Glutamatergic neuron (in vitro differentiated cells): ENCODE measurements around the gene TMA7B. TPM values are rescaled to one million over a fixed set of nuclear protein-coding genes. Genes with fewer than 3 reads are reported as not detected.

Source experiments
- DNase-seq: peaks from one replicate; pipeline ENCODE4 v3.0.0; 2022
- H3K27ac Mint-ChIP-seq: one replicate; pipeline ENCODE4 v1.8.0; 2020; ENCODE audit warnings: mild to moderate bottlenecking, mixed read lengths, inconsistent platforms; ENCODE audit not compliant: unreplicated experiment
- H3K27me3 Mint-ChIP-seq: one replicate; pipeline ENCODE4 v1.8.0; 2020; ENCODE audit warnings: mild to moderate bottlenecking, moderate library complexity, mixed read lengths, inconsistent platforms; ENCODE audit not compliant: unreplicated experiment
- H3K36me3 Mint-ChIP-seq: one replicate; pipeline ENCODE4 v1.8.0; 2020; ENCODE audit warnings: mild to moderate bottlenecking, mixed read lengths, inconsistent platforms; ENCODE audit not compliant: unreplicated experiment
- H3K4me1 Mint-ChIP-seq: one replicate; pipeline ENCODE4 v1.8.0; 2020; ENCODE audit warnings: mild to moderate bottlenecking, low read depth, mixed read lengths, inconsistent platforms; ENCODE audit not compliant: unreplicated experiment
- H3K4me3 Mint-ChIP-seq: one replicate; pipeline ENCODE4 v1.8.0; 2020; ENCODE audit warnings: mild to moderate bottlenecking, mixed read lengths, inconsistent platforms; ENCODE audit not compliant: unreplicated experiment
- H3K9me3 Mint-ChIP-seq: one replicate; pipeline ENCODE4 v1.8.0; 2020; ENCODE audit warnings: mild to moderate bottlenecking, moderate library complexity, mixed read lengths, inconsistent platforms; ENCODE audit not compliant: unreplicated experiment
- CTCF ChIP-seq: fragments of 200-600 bp; sonication (generic); IDR thresholded peaks from one replicate; pipeline ENCODE4 v1.5.0; 2021; ENCODE audit not compliant: partially characterized antibody, unreplicated experiment
- total RNA-seq: library from RNA; stranded (reverse); fragmentation: NEBNext Ultra II Directional; extraction: Animal tissue kit (Norgen Biotek cat#: 25700); gene quantifications from one replicate; pipeline ENCODE4 v1.2.1, GENCODE V29; 2021; ENCODE audit not compliant: unreplicated experiment

Gene TMA7B
- total RNA-seq, 1 donor from 2014 or later: not detected

GRCh38 chr22:39995393-39996252, 35.4 kb downstream of the TMA7B start:
- Mint-ChIP-seq H3K27ac (no peak overlapping the region), H3K27me3 (peaks cover 13% of the 10 kb centered on the region), H3K9me3 (peaks cover 5% of the 10 kb centered on the region), H3K4me3 (no peak overlapping the region), H3K36me3 (no peaks in the 10 kb centered on the region), H3K4me1 (peaks cover 39% of the 10 kb centered on the region)
- no peak for DNase-seq
- TF ChIP-seq CTCF: no peak

GRCh38 chr22:39996732-39997131, 36.5 kb downstream of the TMA7B start:
- Mint-ChIP-seq H3K4me3 (no peak overlapping the region), H3K27ac (no peak overlapping the region), H3K36me3 (no peaks in the 10 kb centered on the region), H3K27me3 (peaks cover 13% of the 10 kb centered on the region), H3K9me3 (peaks cover 5% of the 10 kb centered on the region), H3K4me1 (peaks cover 44% of the 10 kb centered on the region)
- no peak for TF ChIP-seq CTCF
- no peak for DNase-seq

- H3K36me3 Mint-ChIP-seq: no peaks in the 10 kb centered on the region
- peaks cover 5% of the 10 kb centered on the region for H3K9me3 Mint-ChIP-seq
- H3K4me1 Mint-ChIP-seq: peaks cover 49% of the 10 kb centered on the region
- H3K4me3 Mint-ChIP-seq: peak overlapping the region; percentile 26
- peak overlapping the region; percentile 99 for H3K27ac Mint-ChIP-seq
- no peak for TF ChIP-seq CTCF
- DNase-seq: no peak
- H3K27me3 Mint-ChIP-seq: peaks cover 13% of the 10 kb centered on the region
Observed at GRCh38 chr22:39997421-39997820, 37.2 kb downstream of the TMA7B start.

- Mint-ChIP-seq H3K9me3 (peaks cover 5% of the 10 kb centered on the region), H3K4me1 (peaks cover 52% of the 10 kb centered on the region), H3K27me3 (peaks cover 14% of the 10 kb centered on the region), H3K27ac (peak overlapping the region; percentile 99), H3K36me3 (no peaks in the 10 kb centered on the region), H3K4me3 (peak overlapping the region; percentile 57)
- TF ChIP-seq CTCF: no peak
- peak; percentile 65 for DNase-seq
Observed at GRCh38 chr22:39997939-39998726, 37.9 kb downstream of the TMA7B start.
